ENCODE measurements around the gene ZNF556.

DNA sequence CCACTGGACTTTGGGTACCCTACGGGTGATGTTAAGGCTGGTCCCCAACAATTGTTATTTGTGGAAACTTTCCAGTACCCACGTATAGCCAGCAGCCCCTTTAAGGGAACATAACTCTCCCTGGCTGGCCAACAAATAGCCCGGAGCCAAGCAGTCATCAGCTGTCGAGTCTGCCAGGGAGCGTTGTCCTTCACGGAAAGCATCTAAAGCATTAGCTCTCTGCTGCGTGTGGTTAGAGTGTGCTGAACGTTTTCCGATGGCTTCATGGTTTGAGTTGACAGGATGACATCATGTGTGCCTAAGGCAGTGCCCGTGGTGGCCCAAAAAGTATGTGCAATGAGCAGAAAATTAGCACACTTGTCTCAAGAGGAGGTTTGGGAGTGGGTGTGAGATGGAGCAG, 3.3 kb upstream of the ZNF556 start:
- no peak for TF ChIP-seq POLR2AphosphoS5 (IDR thresholded peaks at IDR 0.05; ENCODE audit: borderline replicate concordance, low read depth, low read length)
- no peak for TF ChIP-seq EZH2 (IDR thresholded peaks at IDR 0.05)
